Ectodermal cell (in vitro differentiated cells): ENCODE results near the gene KCNQ2.

Experiments used
- H3K27ac ChIP-seq: 2 replicates; pipeline ENCODE4 v1.7.0; 2013; ENCODE audit warnings: mild to moderate bottlenecking, low read depth, low read length; ENCODE audit not compliant: insufficient read depth, poor library complexity, severe bottlenecking
- H3K27me3 ChIP-seq: 2 replicates; pipeline ENCODE4 v1.7.0; 2013; ENCODE audit warnings: mild to moderate bottlenecking, low read length; ENCODE audit not compliant: insufficient read depth, control insufficient read depth, poor library complexity, severe bottlenecking
- H3K36me3 ChIP-seq: one replicate; pipeline ENCODE4 v1.7.0; 2013; ENCODE audit warnings: low read length; ENCODE audit not compliant: control insufficient read depth, insufficient read depth
- H3K4me1 ChIP-seq: one replicate; pipeline ENCODE4 v1.7.0; 2013; ENCODE audit warnings: low read length; ENCODE audit not compliant: control insufficient read depth, insufficient read depth
- H3K4me3 ChIP-seq: 2 replicates; pipeline ENCODE4 v1.7.0; 2013; ENCODE audit warnings: low read depth, low read length, control low read depth; ENCODE audit not compliant: insufficient read depth
- H3K9me3 ChIP-seq: 2 replicates; pipeline ENCODE4 v1.7.0; 2013; ENCODE audit warnings: mild to moderate bottlenecking, low read length, moderate library complexity; ENCODE audit not compliant: control insufficient read depth
- WGBS, 2 experiments: methylation state at CpG; one replicate each; pipeline ENCODE4 v1.1.7; 2013; ENCODE audit warnings: missing lambda C conversion rate in 2 of 2; 5-methylcytosine and 5-hydroxymethylcytosine counted together

The KCNQ2 gene

GRCh38 chr20:63433756-63434531 lies 38.5 kb downstream of the KCNQ2 start:
- WGBS, 2 experiments: 93% methylated on average over 39 of the region's 39 CpGs
- Histone ChIP-seq H3K9me3 (no peaks in the 10 kb centered on the region), H3K27ac (no peak overlapping the region), H3K4me1 (no peaks in the 10 kb centered on the region), H3K4me3 (no peak overlapping the region), H3K27me3 (no peaks in the 10 kb centered on the region), H3K36me3 (no peaks in the 10 kb centered on the region)

- Histone ChIP-seq H3K9me3 (no peaks in the 10 kb centered on the region), H3K27me3 (no peaks in the 10 kb centered on the region), H3K36me3 (no peaks in the 10 kb centered on the region), H3K4me3 (no peak overlapping the region), H3K27ac (no peak overlapping the region), H3K4me1 (no peaks in the 10 kb centered on the region)
- WGBS, 2 experiments: 85 to 89% methylated on average over 16 of the region's 18 CpGs
Observed at GRCh38 chr20:63433351-63433750, 39.1 kb downstream of the KCNQ2 start.

- Histone ChIP-seq H3K4me1 (no peaks in the 10 kb centered on the region), H3K9me3 (no peaks in the 10 kb centered on the region), H3K27me3 (no peaks in the 10 kb centered on the region), H3K4me3 (no peak overlapping the region), H3K36me3 (no peaks in the 10 kb centered on the region), H3K27ac (no peak overlapping the region)
- 76% methylated on average over 16 of the region's 16 CpGs for WGBS, 2 experiments
Observed at GRCh38 chr20:63432577-63433325, 39.7 kb downstream of the KCNQ2 start.

- Histone ChIP-seq H3K36me3 (no peaks in the 10 kb centered on the region), H3K27ac (no peak overlapping the region), H3K4me3 (no peak overlapping the region), H3K9me3 (no peaks in the 10 kb centered on the region), H3K27me3 (no peaks in the 10 kb centered on the region), H3K4me1 (no peaks in the 10 kb centered on the region)
- WGBS, 2 experiments: 0% methylated on average over 1 of the region's 1 CpG
Observed at GRCh38 chr20:63431944-63432343, 40.5 kb downstream of the KCNQ2 start.

- no peaks in the 10 kb centered on the region for H3K4me1 ChIP-seq
- no peaks in the 10 kb centered on the region for H3K27me3 ChIP-seq
- no peak overlapping the region for H3K4me3 ChIP-seq
- no peaks in the 10 kb centered on the region for H3K9me3 ChIP-seq
- WGBS, 2 experiments: 93 to 94% methylated on average over 14 of the region's 14 CpGs
- H3K27ac ChIP-seq: no peak overlapping the region
- H3K36me3 ChIP-seq: no peaks in the 10 kb centered on the region
Observed at GRCh38 chr20:63430891-63431290, 41.6 kb downstream of the KCNQ2 start.

- H3K4me3 ChIP-seq: no peak overlapping the region
- no peaks in the 10 kb centered on the region for H3K36me3 ChIP-seq
- H3K9me3 ChIP-seq: no peaks in the 10 kb centered on the region
- no peaks in the 10 kb centered on the region for H3K27me3 ChIP-seq
- H3K27ac ChIP-seq: no peak overlapping the region
- WGBS, 2 experiments: 94 to 95% methylated on average over 15 of the region's 15 CpGs
- H3K4me1 ChIP-seq: no peaks in the 10 kb centered on the region
Observed at GRCh38 chr20:63429992-63430391, 42.5 kb downstream of the KCNQ2 start.

GRCh38 chr20:63428906-63429575 lies 43.4 kb downstream of the KCNQ2 start:
- Histone ChIP-seq H3K4me3 (no peak overlapping the region), H3K27ac (no peak overlapping the region), H3K9me3 (no peaks in the 10 kb centered on the region), H3K27me3 (no peaks in the 10 kb centered on the region), H3K36me3 (no peaks in the 10 kb centered on the region), H3K4me1 (no peaks in the 10 kb centered on the region)
- WGBS, 2 experiments: 88 to 89% methylated on average over 20 of the region's 20 CpGs

GRCh38 chr20:63427724-63428330 lies 44.6 kb downstream of the KCNQ2 start:
- Histone ChIP-seq H3K27me3 (no peaks in the 10 kb centered on the region), H3K9me3 (no peaks in the 10 kb centered on the region), H3K4me3 (no peak overlapping the region), H3K27ac (no peak overlapping the region), H3K4me1 (no peaks in the 10 kb centered on the region), H3K36me3 (no peaks in the 10 kb centered on the region)
- 90 to 91% methylated on average over 27 of the region's 27 CpGs for WGBS, 2 experiments

- H3K36me3 ChIP-seq: no peaks in the 10 kb centered on the region
- no peak overlapping the region for H3K27ac ChIP-seq
- H3K4me1 ChIP-seq: no peaks in the 10 kb centered on the region
- H3K9me3 ChIP-seq: no peaks in the 10 kb centered on the region
- H3K4me3 ChIP-seq: no peak overlapping the region
- 95% methylated on average over 16 of the region's 16 CpGs for WGBS, 2 experiments
- H3K27me3 ChIP-seq: no peaks in the 10 kb centered on the region
Observed at GRCh38 chr20:63427206-63427605, 45.2 kb downstream of the KCNQ2 start.
